Heart left ventricle (tissue), 16 donors: Measurements from ENCODE around the gene IRAK4. TPM values are rescaled to one million over a fixed set of nuclear protein-coding genes. Genes with fewer than 3 reads are reported as not detected.

Experiments
- ATAC-seq, 4 donors: fragments of 200-7000 bp; cut with Tn5 transposase; one replicate each; pipeline ENCODE4 v1.9.1; 2020 to 2022; ENCODE audit warnings: moderate library complexity in 4 of 4, mild to moderate bottlenecking in 3 of 4, moderate number of reproducible peaks in 1 of 4
- DNase-seq, 5 donors: peaks; one replicate each; pipeline ENCODE4 v3.0.0-alpha.2; 2020
- H3K27ac ChIP-seq, 12 donors: fragments of 200-600 bp; sonication (generic) in 4 of 12; one replicate each; pipeline versions ENCODE4 v1.5.0 to v1.8.0; 2016 to 2022; ENCODE audit warnings: mild to moderate bottlenecking in 2 of 12
- H3K27me3 ChIP-seq, 9 donors: fragments of 200-600 bp; sonication (generic) in 2 of 9; one replicate each; pipeline versions ENCODE4 v1.5.1 to v1.8.0; 2016 to 2022; ENCODE audit warnings: mild to moderate bottlenecking in 3 of 9
- H3K36me3 ChIP-seq, 9 donors: fragments of 200-600 bp; sonication (generic) in 2 of 9; one replicate each; pipeline versions ENCODE4 v1.5.0 to v1.8.0; 2018 to 2022; ENCODE audit warnings: mild to moderate bottlenecking in 2 of 9
- H3K4me1 ChIP-seq, 12 donors: fragments of 200-600 bp; sonication (generic) in 4 of 12; one replicate each; pipeline versions ENCODE4 v1.5.0 to v1.8.0; 2016 to 2022; ENCODE audit warnings: mild to moderate bottlenecking in 3 of 12
- H3K4me3 ChIP-seq, 12 donors: fragments of 200-600 bp; sonication (generic) in 4 of 12; one replicate each; pipeline versions ENCODE4 v1.5.0 to v1.8.0; 2017 to 2022; ENCODE audit warnings: mild to moderate bottlenecking in 9 of 12, moderate library complexity in 4 of 12
- H3K9me3 ChIP-seq, 12 donors: fragments of 200-600 bp; sonication (generic) in 4 of 12; one replicate each; pipeline versions ENCODE4 v1.5.0 to v1.8.0; 2016 to 2022; ENCODE audit warnings: mild to moderate bottlenecking in 1 of 12
- POLR2A ChIP-seq, 2 donors: fragments of 450-650 bp; IDR thresholded peaks; one replicate each; pipeline ENCODE4 v1.6.1; 2017; ENCODE audit warnings: antibody characterized with exemption in 2 of 2, mild to moderate bottlenecking in 2 of 2, moderate library complexity in 2 of 2
- WGBS, 4 donors: extraction: QIAGEN DNeasy Blood & Tissue Kit in 2 of 4; methylation state at CpG; one replicate each; pipeline versions ENCODE4 v1.1.5 to v1.1.7; 2013 to 2018; 5-methylcytosine and 5-hydroxymethylcytosine counted together
- intact Hi-C, 10 donors: fragments of 100-400 bp; cut with DNase I; formaldehyde crosslinking; loops; one replicate each; pipeline versions ENCODE4 v1.11.1 to v1.14.2; 2022
- polyA plus RNA-seq, 2 donors: library from polyadenylated mRNA; stranded (reverse); fragments of 200-250 nt; gene quantifications; one replicate each; pipeline ENCODE4 v1.2.3, GENCODE V29; 2013
- total RNA-seq, 9 donors: library from RNA; depleted of rRNA in 2 of 9; stranded (reverse); fragments of >200 nt in 2 of 9; fragmentation: NEBNext Ultra II Directional in 3 of 9; extraction: Animal tissue kit (Norgen Biotek cat#: 25700) in 3 of 9; gene quantifications; one replicate each; pipeline versions ENCODE4 v1.1.0 to v1.2.4, GENCODE V29; 2016 to 2023
- TF ChIP-seq, protein P1 (sequence below), 12 donors: fragments of 200-600 bp; sonication (generic) in 4 of 12; IDR thresholded peaks; one replicate each; pipeline versions ENCODE4 v1.5.0 to v1.8.0; 2018 to 2022; ENCODE audit warnings: antibody characterized with exemption in 12 of 12, mild to moderate bottlenecking in 5 of 12
- donor health status: ischemic (EF 13 %, LVEDD 7.1; RV severe dilation, severe dysfunction).
- donor health status: healthy with polysubstance abuse.
- donor health status: DM: no; HTN: yes; CAD: no.
- donor health status: DM: no; HTN: no; CAD: no.
- donor health status: ischemic (EF 25% LVEDD 6.9; RV normal size, moderate dysfunction).
- donor health status: ischemic (EF 25% LVEDD 5.7; RV mildly dilated, moderate dysfunction).
- donor health status: healthy.
- donor health status: DM: yes; HTN: yes; CAD: no.
- donor health status: ischemic (EF 35%, LVEDD 5.7; RV mildly dilated, moderate dysfunction).
- donor health status: nonischemic (EF 11% LVEDD 7.7; RV severe dilation, severe dysfunction).
- donor health status: DM: yes; HTN: yes; CAD: no.
- donor health status: PGD.
- donor health status: ischemic (EF 29% LVEDD 5.4; RV normal size, mild dysfunction).
- donor health status: nonischemic (EF 23%, LVEDD 6.1; RV moderate dilation, normal function).

Gene IRAK4
- total and polyA plus RNA-seq, 11 donors, result 3.3 to 14.4 (median 4.8) TPM

DNA sequence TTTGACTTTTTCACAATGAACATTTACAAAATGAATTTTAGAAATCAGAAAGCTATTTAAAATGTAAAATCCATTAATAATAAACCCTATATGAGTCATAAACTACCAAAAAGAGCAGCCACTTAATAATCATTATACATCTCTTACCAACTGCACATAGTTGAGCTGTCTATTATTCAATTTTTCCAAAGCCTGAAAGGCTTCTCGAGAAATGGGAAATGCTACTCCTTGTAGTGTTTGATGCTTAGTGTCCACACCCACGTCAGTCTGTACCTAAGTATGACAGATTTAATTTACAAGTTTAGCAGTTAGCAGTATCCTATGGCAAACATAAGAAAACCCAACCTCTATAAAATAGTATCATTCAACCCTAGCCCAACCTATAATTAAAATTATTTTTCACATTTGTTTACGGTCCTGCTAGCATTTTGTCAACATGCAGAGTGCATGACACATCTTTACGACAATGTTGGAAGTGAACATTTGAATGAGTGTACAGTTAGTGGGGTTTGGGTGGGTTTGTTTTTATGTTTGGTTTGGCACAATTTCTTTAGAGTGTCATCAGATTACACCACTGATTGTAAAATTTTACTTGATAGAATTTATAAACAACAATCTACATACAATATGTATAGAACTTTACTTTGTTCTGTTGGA is 38.9 kb downstream of the IRAK4 start:
- ATAC-seq (no peak), DNase-seq (no peak)
- intact Hi-C loops, result no loop called here
- Histone ChIP-seq H3K27ac (no peak overlapping the region), H3K4me1 (peaks cover 0 to 9% (median under 1%) of the 10 kb centered on the region in 12 donors), H3K9me3 (no peaks in the 10 kb centered on the region), H3K4me3 (no peak overlapping the region), H3K36me3 (peaks cover 0 to 98% (median 91%) of the 10 kb centered on the region in 9 donors), H3K27me3 (no peaks in the 10 kb centered on the region)
- no peak for TF ChIP-seq POLR2A (IDR thresholded peaks at IDR 0.05)
- TF ChIP-seq, protein P1, sequence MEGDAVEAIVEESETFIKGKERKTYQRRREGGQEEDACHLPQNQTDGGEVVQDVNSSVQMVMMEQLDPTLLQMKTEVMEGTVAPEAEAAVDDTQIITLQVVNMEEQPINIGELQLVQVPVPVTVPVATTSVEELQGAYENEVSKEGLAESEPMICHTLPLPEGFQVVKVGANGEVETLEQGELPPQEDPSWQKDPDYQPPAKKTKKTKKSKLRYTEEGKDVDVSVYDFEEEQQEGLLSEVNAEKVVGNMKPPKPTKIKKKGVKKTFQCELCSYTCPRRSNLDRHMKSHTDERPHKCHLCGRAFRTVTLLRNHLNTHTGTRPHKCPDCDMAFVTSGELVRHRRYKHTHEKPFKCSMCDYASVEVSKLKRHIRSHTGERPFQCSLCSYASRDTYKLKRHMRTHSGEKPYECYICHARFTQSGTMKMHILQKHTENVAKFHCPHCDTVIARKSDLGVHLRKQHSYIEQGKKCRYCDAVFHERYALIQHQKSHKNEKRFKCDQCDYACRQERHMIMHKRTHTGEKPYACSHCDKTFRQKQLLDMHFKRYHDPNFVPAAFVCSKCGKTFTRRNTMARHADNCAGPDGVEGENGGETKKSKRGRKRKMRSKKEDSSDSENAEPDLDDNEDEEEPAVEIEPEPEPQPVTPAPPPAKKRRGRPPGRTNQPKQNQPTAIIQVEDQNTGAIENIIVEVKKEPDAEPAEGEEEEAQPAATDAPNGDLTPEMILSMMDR (IDR thresholded peaks at IDR 0.05), result no peak
- 91 to 94% (median 93%) methylated on average over 4 of the region's 4 CpGs for WGBS, 4 donors

GRCh38 chr12:43805149-43805859 is 46.6 kb downstream of the IRAK4 start:
- no peak for TF ChIP-seq POLR2A (IDR thresholded peaks at IDR 0.05)
- TF ChIP-seq, protein P1 (IDR thresholded peaks at IDR 0.05), result no peak

GRCh38 chr12:43805860-43806736 is 47.3 kb downstream of the IRAK4 start, which contains the start of gene TWF1:
Gene TWF1 (minus strand): TSS chr12:43806317. CDS start chr12:43806245, 72 bp downstream.
- no peaks in the 10 kb centered on the region for H3K27me3 ChIP-seq
- peak within 1 kb of the TSS; percentile 87 to 98 (median 95) for H3K27ac ChIP-seq
- H3K36me3 ChIP-seq, result peaks cover 0 to 31% (median 23%) of the 10 kb centered on the region in 9 donors
- peak within 1 kb of the TSS; percentile 63 to 99 (median 88) for H3K4me3 ChIP-seq
- H3K4me1 ChIP-seq, result peaks cover 0 to 38% (median 23%) of the 10 kb centered on the region in 12 donors
- peak; percentile 87 to 100 (median 99) for ATAC-seq
- TF ChIP-seq, protein P1 (IDR thresholded peaks at IDR 0.05), result peak in 7 of 12 donors; percentile 15 to 43 (median 35)
- TF ChIP-seq POLR2A (IDR thresholded peaks at IDR 0.05), result peak in 1 of 2 donors; percentile 75
- 1% methylated on average over 24 to 89 of the region's 89 CpGs for WGBS, 4 donors
- intact Hi-C loops, result loop anchor here in 8 of 10 donors (1.0 to 10.0 kb wide), 9 partner anchors 29 to 79 kb away; partner anchors contain the start of genes IRAK4 (in 4 of the 8), PUS7L (in 4 of the 8) and TMEM117 (in 3 of the 8)
- H3K9me3 ChIP-seq, result no peaks in the 10 kb centered on the region
- DNase-seq, result peak; percentile 90 to 95 (median 92)

More at GRCh38 chr12:43805149-43805859, 46.6 kb downstream of the IRAK4 start:
- Histone ChIP-seq H3K27ac (peak overlapping the region; percentile 87 to 98 (median 95)), H3K36me3 (peaks cover 0 to 39% (median 31%) of the 10 kb centered on the region in 9 donors), H3K9me3 (no peaks in the 10 kb centered on the region), H3K4me3 (peak overlapping the region; percentile 63 to 99 (median 88)), H3K27me3 (no peaks in the 10 kb centered on the region), H3K4me1 (peaks cover 0 to 38% (median 23%) of the 10 kb centered on the region in 12 donors)
- DNase-seq (no peak), ATAC-seq (peak in 1 of 4 donors; percentile 18)
- WGBS, 4 donors, result 6 to 9% (median 7%) methylated on average over 20 of the region's 20 CpGs
- intact Hi-C loops, result loop anchor here in 6 of 10 donors (1.0 to 10.0 kb wide), 4 partner anchors 31 to 79 kb away; partner anchors contain the start of genes IRAK4 (in 3 of the 6), PUS7L (in 3 of the 6) and TMEM117 (in 1 of the 6)
